Measurements from ENCODE around the gene KATNB1. TPM values are rescaled to one million over a fixed set of nuclear protein-coding genes. Genes with fewer than 3 reads are reported as not detected.

The KATNB1 gene
- polyA plus RNA-seq, 1 of the 3 experiments (the other 2 are of a cell fraction), result 43.7 TPM

DNA sequence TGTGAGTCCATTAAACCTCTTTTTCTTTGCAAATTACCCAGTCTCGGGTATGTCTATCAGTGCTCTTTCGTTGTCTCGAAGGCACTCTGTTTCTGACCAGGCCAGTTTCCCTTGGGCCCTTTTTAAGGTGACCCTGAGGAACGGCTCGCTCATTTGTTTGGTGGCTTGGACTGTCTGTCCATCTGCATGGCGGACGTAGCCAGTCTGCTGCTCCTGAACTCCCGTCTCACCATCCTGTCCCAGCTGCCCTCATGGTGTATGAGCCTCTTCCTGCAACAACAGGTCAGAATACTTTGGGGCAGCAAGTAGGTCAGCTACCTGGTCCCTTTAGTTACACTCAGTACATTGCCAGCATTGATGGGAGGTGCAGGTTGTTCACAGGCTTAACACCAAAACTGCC, 22.0 kb upstream of the KATNB1 start:
- H3K4me1 ChIP-seq (ENCODE audit: control insufficient read depth in 1 of 2, insufficient read depth in 2 of 2, low read depth in 1 of 2, low read length in 1 of 2), result no peaks in the 10 kb centered on the region; a peak in 1 of 4 replicates
- POLR2A ChIA-PET, result no interaction called here
- H3K36me3 ChIP-seq (replicated peaks in 1 of 2; ENCODE audit: control insufficient read depth in 1 of 2, insufficient read depth in 2 of 2, low read length in 1 of 2), result no peaks in the 10 kb centered on the region
- H4K20me1 ChIP-seq (ENCODE audit: insufficient read depth), result no peaks in the 10 kb centered on the region
- H3K27ac ChIP-seq (ENCODE audit: low read depth in 2 of 2, low read length in 1 of 2), result no peak overlapping the region
- no peaks in the 10 kb centered on the region for H3K9me2 ChIP-seq
- no peak overlapping the region for H3K4me3 ChIP-seq (ENCODE audit: low read depth in 2 of 2, low read length in 1 of 2)
- H3K4me2 ChIP-seq, result no peak overlapping the region
- H3F3A ChIP-seq (replicated peaks; ENCODE audit: insufficient read depth), result no peaks in the 10 kb centered on the region
- H3K79me2 ChIP-seq (ENCODE audit: insufficient read depth), result no peaks in the 10 kb centered on the region
- peaks cover 17% of the 10 kb centered on the region for H3K27me3 ChIP-seq (ENCODE audit: insufficient read depth)
- CTCF ChIA-PET, result interaction anchor here (0.9 kb wide), 1 partner anchor 137 kb away, joined by 5 read pairs; no protein-coding TSS in a partner anchor
- no peak overlapping the region for H3K9ac ChIP-seq
- H2AFZ ChIP-seq (ENCODE audit: low read depth), result no peak overlapping the region
- DNase-seq, result no peak
- TF ChIP-seq RFX5 (IDR thresholded peaks at IDR 0.05; ENCODE audit: low read length) (no peak), TEAD4 (IDR thresholded peaks at IDR 0.05; ENCODE audit: borderline replicate concordance, insufficient read depth) (no peak), NFIC (IDR thresholded peaks at IDR 0.05; ENCODE audit: borderline replicate concordance) (no peak), GATA2 (CRISPR knock-in tag; IDR thresholded peaks at IDR 0.05) (no peak), YY1 (IDR thresholded peaks at IDR 0.05; ENCODE audit: low read depth) (no peak), RAD21 (IDR thresholded peaks at IDR 0.05; ENCODE audit: low read length) (no peak), FOXJ3 (CRISPR knock-in tag; IDR thresholded peaks at IDR 0.05) (no peak), SIN3A (IDR thresholded peaks at IDR 0.05; ENCODE audit: borderline replicate concordance, low read depth, low read length) (no peak), RXRA (IDR thresholded peaks at IDR 0.05; ENCODE audit: borderline replicate concordance, low read depth) (no peak), JUND (IDR thresholded peaks at IDR 0.05) (no peak)
- TF ChIP-seq, protein P1, sequence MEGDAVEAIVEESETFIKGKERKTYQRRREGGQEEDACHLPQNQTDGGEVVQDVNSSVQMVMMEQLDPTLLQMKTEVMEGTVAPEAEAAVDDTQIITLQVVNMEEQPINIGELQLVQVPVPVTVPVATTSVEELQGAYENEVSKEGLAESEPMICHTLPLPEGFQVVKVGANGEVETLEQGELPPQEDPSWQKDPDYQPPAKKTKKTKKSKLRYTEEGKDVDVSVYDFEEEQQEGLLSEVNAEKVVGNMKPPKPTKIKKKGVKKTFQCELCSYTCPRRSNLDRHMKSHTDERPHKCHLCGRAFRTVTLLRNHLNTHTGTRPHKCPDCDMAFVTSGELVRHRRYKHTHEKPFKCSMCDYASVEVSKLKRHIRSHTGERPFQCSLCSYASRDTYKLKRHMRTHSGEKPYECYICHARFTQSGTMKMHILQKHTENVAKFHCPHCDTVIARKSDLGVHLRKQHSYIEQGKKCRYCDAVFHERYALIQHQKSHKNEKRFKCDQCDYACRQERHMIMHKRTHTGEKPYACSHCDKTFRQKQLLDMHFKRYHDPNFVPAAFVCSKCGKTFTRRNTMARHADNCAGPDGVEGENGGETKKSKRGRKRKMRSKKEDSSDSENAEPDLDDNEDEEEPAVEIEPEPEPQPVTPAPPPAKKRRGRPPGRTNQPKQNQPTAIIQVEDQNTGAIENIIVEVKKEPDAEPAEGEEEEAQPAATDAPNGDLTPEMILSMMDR (IDR thresholded peaks at IDR 0.05), result no peak
- TF ChIP-seq, protein P2, sequence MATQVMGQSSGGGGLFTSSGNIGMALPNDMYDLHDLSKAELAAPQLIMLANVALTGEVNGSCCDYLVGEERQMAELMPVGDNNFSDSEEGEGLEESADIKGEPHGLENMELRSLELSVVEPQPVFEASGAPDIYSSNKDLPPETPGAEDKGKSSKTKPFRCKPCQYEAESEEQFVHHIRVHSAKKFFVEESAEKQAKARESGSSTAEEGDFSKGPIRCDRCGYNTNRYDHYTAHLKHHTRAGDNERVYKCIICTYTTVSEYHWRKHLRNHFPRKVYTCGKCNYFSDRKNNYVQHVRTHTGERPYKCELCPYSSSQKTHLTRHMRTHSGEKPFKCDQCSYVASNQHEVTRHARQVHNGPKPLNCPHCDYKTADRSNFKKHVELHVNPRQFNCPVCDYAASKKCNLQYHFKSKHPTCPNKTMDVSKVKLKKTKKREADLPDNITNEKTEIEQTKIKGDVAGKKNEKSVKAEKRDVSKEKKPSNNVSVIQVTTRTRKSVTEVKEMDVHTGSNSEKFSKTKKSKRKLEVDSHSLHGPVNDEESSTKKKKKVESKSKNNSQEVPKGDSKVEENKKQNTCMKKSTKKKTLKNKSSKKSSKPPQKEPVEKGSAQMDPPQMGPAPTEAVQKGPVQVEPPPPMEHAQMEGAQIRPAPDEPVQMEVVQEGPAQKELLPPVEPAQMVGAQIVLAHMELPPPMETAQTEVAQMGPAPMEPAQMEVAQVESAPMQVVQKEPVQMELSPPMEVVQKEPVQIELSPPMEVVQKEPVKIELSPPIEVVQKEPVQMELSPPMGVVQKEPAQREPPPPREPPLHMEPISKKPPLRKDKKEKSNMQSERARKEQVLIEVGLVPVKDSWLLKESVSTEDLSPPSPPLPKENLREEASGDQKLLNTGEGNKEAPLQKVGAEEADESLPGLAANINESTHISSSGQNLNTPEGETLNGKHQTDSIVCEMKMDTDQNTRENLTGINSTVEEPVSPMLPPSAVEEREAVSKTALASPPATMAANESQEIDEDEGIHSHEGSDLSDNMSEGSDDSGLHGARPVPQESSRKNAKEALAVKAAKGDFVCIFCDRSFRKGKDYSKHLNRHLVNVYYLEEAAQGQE (IDR thresholded peaks at IDR 0.05; ENCODE audit: low read depth, low read length), result no peak
- TF ChIP-seq, protein P3, sequence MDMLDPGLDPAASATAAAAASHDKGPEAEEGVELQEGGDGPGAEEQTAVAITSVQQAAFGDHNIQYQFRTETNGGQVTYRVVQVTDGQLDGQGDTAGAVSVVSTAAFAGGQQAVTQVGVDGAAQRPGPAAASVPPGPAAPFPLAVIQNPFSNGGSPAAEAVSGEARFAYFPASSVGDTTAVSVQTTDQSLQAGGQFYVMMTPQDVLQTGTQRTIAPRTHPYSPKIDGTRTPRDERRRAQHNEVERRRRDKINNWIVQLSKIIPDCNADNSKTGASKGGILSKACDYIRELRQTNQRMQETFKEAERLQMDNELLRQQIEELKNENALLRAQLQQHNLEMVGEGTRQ (IDR thresholded peaks at IDR 0.05; ENCODE audit: borderline replicate concordance, low read depth, low read length), result no peak
- TF ChIP-seq, protein P4, sequence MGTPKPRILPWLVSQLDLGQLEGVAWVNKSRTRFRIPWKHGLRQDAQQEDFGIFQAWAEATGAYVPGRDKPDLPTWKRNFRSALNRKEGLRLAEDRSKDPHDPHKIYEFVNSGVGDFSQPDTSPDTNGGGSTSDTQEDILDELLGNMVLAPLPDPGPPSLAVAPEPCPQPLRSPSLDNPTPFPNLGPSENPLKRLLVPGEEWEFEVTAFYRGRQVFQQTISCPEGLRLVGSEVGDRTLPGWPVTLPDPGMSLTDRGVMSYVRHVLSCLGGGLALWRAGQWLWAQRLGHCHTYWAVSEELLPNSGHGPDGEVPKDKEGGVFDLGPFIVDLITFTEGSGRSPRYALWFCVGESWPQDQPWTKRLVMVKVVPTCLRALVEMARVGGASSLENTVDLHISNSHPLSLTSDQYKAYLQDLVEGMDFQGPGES (IDR thresholded peaks at IDR 0.05; ENCODE audit: low read depth, low read length), result no peak
- H3K9me3 ChIP-seq, result no peaks in the 10 kb centered on the region
- WGBS (ENCODE audit: low lambda C conversion rate), result 82% methylated on average over 8 of the region's 8 CpGs
